Stimulated activated memory B cell treated with anti-CD40 and anti-IgM and Interleukin-4, amounts not matched to agents 10 μg/mL and 1 μg/mL and 100 μg/mL, for 72 hours (primary cell): ENCODE measurements around the gene ACAP3.
"Not testable (repeated sequence)": the region's sequence is repeated elsewhere in the genome, so short reads cannot be mapped to it uniquely, and the experiment has no call there.

Experiments used
- ATAC-seq: fragments of 150-1000 bp; cut with Tn5 transposase; 2 replicates; pipeline ENCODE4 v1.10.0; 2021
- H3K27ac Mint-ChIP-seq: one replicate; pipeline ENCODE4 v1.8.0; 2022; ENCODE audit warnings: mild to moderate bottlenecking, mixed read lengths
- H3K27me3 Mint-ChIP-seq: one replicate; pipeline ENCODE4 v1.8.0; 2022; ENCODE audit warnings: mixed read lengths
- H3K36me3 Mint-ChIP-seq: one replicate; pipeline ENCODE4 v1.8.0; 2022; ENCODE audit warnings: mixed read lengths
- H3K4me1 Mint-ChIP-seq: one replicate; pipeline ENCODE4 v1.8.0; 2022; ENCODE audit warnings: mixed read lengths
- H3K4me3 Mint-ChIP-seq: one replicate; pipeline ENCODE4 v1.8.0; 2022; ENCODE audit warnings: mild to moderate bottlenecking, moderate library complexity, mixed read lengths
- H3K9me3 Mint-ChIP-seq: one replicate; pipeline ENCODE4 v1.8.0; 2022; ENCODE audit warnings: mixed read lengths

The ACAP3 gene

DNA sequence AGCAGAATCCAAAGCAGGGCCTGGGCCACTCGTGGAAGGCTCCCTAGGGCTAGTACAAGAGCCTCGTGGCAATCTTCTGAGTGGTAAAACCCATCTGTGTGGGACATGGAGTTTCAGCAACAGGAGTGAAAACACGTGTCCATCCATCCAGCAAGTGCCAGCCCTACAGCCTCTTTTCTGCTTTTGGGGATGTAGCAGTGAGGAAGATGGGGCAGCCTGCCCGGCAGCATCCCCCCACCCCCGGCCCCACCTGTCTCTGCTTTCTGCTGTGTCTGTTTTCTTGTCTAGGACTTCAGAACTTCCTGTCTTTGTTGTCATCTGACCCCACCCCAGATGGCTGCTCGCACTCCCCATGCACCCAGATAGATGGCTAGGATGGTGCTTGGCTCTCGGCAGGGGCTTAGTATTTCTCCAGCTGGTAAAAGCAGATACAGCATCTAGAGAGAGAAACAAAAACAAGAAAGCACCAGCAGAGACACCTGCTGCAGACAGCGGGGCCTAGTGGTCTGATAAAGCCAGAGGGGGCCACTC, 18.4 kb upstream of the ACAP3 start:
- no peaks in the 10 kb centered on the region for H3K9me3 Mint-ChIP-seq
- peak overlapping the region; percentile 89 for H3K4me3 Mint-ChIP-seq
- peaks cover 71% of the 10 kb centered on the region for H3K4me1 Mint-ChIP-seq
- H3K27me3 Mint-ChIP-seq, result no peaks in the 10 kb centered on the region
- H3K36me3 Mint-ChIP-seq, result peaks cover 16% of the 10 kb centered on the region
- H3K27ac Mint-ChIP-seq, result peak overlapping the region; percentile 73
- ATAC-seq, result no peak

DNA sequence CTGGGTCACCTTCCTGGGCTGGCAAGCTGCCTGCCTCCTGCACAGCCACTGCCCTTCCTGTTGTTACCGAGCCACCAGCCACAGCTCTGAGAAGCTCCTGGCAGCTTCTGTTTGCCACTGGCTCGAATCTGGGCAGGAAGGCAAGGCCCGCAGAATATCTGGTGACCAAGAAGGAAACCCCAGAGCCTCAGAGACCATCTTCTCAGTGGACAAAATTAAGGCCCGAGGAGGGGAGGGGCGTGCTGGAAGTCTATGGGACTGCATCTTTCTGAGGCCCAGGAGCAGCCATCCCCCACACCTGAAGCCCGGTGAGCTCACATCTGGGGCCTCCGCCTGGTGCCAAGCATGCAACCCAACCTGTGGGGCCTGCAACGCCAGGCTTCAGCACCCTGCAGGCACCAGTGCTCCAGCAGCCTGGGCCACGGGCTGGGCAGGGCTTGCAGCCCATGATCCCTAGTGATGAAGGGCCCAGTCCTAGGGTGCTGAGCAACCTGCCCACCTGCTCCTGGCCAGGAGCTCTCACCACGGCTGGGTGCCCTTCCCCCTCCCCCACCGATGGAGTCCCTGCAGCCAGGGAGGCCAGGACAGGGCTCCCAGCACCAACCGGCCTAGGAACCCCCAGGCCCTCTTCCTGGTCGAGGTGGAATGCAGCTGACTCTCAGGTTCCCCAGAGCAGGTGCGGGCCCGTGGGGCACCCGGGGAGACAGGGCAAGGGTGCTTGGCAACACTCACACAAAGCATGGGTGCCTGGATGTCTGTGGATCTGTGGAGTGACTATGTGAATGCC, 17.8 kb upstream of the ACAP3 start:
- no peaks in the 10 kb centered on the region for H3K9me3 Mint-ChIP-seq
- ATAC-seq, result no peak
- H3K27ac Mint-ChIP-seq, result peak overlapping the region; percentile 73
- H3K4me1 Mint-ChIP-seq, result peaks cover 65% of the 10 kb centered on the region
- peaks cover 16% of the 10 kb centered on the region for H3K36me3 Mint-ChIP-seq
- peak overlapping the region; percentile 89 for H3K4me3 Mint-ChIP-seq
- no peaks in the 10 kb centered on the region for H3K27me3 Mint-ChIP-seq

DNA sequence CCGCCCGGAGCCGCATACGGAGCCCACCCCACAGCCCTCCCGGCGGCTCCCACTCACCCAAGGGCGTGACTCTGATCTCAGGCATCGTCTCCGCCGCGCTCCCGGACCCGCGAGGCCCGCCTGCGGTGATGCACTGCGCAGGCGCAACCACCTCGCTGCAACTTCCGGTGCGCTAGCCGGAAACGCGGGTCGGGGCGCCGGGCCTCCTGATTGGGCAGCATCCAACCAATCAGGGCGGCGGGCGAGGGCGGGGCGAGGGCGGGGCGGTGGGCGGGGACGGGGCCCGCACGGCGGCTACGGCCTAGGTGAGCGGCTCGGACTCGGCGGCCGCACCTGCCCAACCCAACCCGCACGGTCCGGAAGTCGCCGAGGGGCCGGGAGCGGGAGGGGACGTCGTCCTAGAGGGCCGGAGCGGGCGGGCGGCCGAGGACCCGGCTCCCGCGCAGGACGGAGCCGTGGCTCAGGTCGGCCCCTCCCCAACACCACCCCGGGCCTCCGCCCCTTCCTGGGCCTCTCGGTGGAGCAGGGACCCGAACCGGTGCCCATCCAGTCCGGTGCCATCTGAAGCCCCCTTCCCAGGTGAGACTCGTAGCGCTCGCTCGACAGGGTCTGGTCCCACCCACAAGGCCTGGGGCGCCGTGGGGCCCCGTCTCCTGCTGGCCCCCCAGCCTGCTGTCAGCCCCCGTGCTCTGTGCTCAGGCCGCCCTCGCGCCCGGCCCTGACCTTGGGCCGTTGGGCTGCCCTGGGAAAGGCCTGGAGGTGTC, 17.0 kb upstream of the ACAP3 start, which contains the start of the genes CPTP and INTS11:
TSS of gene CPTP (plus strand) at position 279 of the 764 bp plus-strand sequence. CDS start 2,109 bp downstream, outside the sequence.
TSS of gene INTS11 (minus strand) at position 137 of the 764 bp plus-strand sequence. CDS start at position 85, 52 bp downstream.
- no peaks in the 10 kb centered on the region for H3K9me3 Mint-ChIP-seq
- H3K27ac Mint-ChIP-seq, result peak within 1 kb of the TSS; percentile 87
- H3K4me1 Mint-ChIP-seq, result peaks cover 63% of the 10 kb centered on the region
- peak within 1 kb of the TSS; percentile 89 for H3K4me3 Mint-ChIP-seq
- peaks cover 17% of the 10 kb centered on the region for H3K36me3 Mint-ChIP-seq
- H3K27me3 Mint-ChIP-seq, result no peaks in the 10 kb centered on the region
- peak; percentile 88 for ATAC-seq

DNA sequence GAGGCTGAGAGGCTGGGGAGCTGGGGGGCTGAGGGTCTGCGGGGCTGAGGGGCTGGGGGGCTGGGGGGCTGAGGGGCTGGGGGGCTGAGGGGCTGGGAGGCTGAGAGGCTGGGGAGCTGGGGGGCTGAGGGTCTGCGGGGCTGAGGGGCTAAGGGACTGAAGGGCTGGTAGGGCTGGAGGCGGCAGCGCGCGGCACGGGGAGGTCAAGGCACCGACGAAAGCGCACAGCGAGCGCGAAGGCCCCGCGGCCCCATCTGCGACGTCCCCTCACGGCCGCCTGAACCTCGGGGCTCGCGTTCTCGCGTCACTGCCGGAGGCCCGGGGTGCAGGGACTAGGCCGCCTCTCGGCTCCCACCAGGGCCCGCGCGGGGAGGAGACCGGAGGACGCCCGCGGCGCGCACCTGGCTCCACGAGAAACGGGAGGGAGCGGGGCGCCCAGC, 16.4 kb upstream of the ACAP3 start:
- Mint-ChIP-seq H3K27ac (peak overlapping the region; percentile 87), H3K4me1 (peaks cover 63% of the 10 kb centered on the region), H3K36me3 (peaks cover 21% of the 10 kb centered on the region), H3K27me3 (no peaks in the 10 kb centered on the region), H3K9me3 (no peaks in the 10 kb centered on the region), H3K4me3 (peak overlapping the region; percentile 89)
- ATAC-seq, result no peak

DNA sequence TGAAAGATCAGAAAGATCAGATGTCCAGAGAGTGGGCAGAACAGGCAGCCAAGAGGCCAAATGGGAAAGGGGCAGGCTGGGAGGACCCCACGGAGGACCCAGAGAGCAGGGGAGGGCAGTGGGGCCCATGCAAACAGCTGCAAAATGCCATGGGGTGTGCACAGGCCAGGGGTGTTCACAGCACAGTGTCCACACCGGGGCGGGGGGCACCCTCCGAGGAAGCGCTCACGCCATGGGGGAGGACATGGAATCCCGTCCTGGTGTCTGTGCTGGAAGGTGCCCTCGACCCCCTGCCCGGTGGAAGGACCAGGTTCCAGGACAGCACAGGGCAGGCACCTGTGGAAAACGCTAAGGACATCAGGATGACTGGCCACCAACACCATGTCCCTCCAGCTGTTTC, 15.2 kb upstream of the ACAP3 start:
- no peak for ATAC-seq
- Mint-ChIP-seq H3K36me3 (peaks cover 25% of the 10 kb centered on the region), H3K4me3 (peak overlapping the region; percentile 67), H3K4me1 (peaks cover 57% of the 10 kb centered on the region), H3K9me3 (no peaks in the 10 kb centered on the region), H3K27me3 (no peaks in the 10 kb centered on the region), H3K27ac (no peak overlapping the region)

DNA sequence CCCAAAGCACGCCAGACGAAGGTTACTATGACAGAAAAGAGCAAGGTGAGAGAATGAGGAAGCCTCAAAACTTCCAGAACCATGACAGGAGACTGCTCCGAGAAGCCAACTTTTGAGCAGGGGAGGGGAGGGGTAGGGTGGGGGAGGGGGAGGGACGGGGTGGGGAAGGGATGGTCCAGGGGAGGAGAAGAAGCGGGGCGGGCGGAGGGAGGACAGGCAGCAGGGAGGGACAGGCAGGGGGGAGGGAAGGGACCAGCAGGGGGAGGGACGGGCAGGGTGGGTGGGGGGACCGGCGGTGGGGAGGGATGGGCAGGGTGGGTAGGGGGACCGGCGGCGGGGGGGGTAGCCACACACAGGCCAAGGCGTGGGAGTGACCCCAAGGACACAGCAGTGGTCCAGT, 14.7 kb upstream of the ACAP3 start:
- Mint-ChIP-seq H3K9me3 (no peaks in the 10 kb centered on the region), H3K27ac (peak overlapping the region; percentile 64), H3K4me3 (peak overlapping the region; percentile 81), H3K36me3 (peaks cover 22% of the 10 kb centered on the region), H3K4me1 (peaks cover 54% of the 10 kb centered on the region), H3K27me3 (no peaks in the 10 kb centered on the region)
- no peak for ATAC-seq

DNA sequence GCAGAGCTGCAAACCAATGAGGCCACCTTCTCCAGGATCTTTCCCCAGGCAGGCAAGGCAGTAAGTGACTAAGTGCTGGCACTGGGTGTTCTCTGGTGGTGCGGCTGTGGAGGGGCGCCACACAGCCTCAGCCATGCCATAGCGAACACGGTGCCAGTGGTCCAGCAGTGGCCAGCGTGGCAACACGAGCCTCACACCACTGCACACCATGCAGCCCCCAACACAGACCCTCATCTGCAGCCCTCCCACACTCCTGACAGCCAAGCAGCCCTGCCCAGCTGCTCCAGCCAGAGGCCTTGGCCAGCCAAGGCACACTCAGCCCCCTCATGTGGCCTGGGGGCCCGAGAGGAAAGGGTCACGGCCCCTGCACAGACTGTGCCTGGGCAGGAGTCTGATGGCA, 13.7 kb upstream of the ACAP3 start:
- H3K27me3 Mint-ChIP-seq, result no peaks in the 10 kb centered on the region
- H3K4me1 Mint-ChIP-seq, result peaks cover 44% of the 10 kb centered on the region
- no peak overlapping the region for H3K27ac Mint-ChIP-seq
- no peaks in the 10 kb centered on the region for H3K9me3 Mint-ChIP-seq
- no peak for ATAC-seq
- H3K36me3 Mint-ChIP-seq, result peaks cover 20% of the 10 kb centered on the region
- H3K4me3 Mint-ChIP-seq, result no peak overlapping the region

DNA sequence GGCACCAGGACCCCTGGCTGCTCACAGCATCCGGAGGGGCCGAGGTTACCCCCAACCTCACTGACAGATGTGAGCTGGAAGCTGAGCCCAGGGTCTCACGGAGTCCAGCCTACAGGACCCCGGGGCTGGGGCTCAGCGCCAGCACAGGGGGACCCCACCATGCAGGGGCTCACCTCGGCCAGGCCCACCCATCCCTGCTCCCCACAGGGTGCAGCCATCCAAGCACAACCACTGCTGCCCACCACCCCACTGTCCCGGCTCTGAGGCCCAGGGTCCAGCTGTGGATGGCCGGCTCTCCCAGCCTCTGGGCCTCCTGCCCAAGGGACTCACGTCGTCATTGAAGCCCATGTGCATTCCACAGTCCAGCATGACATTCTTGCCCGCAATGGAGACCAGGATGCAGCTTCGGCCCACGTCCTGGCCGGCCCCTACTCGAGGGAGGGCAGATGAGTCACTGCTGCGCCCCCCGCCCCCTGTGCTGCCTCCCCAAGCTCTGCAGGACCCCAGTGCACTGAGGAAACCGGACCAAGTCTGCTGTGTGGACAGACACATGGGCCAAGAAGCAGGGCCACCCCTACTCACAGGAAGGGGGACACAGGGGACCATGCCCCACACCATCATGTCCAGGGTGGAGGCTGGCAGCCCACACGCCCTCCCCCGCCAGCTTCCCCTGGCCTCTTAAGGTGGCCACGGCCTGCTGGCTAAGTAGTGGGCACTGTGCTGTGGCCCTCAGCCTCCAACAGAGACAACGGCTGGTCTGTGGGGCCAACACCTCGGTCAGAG, 13.1 kb upstream of the ACAP3 start:
- no peaks in the 10 kb centered on the region for H3K27me3 Mint-ChIP-seq
- H3K27ac Mint-ChIP-seq, result no peak overlapping the region
- no peak for ATAC-seq
- peaks cover 20% of the 10 kb centered on the region for H3K36me3 Mint-ChIP-seq
- H3K4me1 Mint-ChIP-seq, result peaks cover 38% of the 10 kb centered on the region
- H3K4me3 Mint-ChIP-seq, result no peak overlapping the region
- H3K9me3 Mint-ChIP-seq, result no peaks in the 10 kb centered on the region

DNA sequence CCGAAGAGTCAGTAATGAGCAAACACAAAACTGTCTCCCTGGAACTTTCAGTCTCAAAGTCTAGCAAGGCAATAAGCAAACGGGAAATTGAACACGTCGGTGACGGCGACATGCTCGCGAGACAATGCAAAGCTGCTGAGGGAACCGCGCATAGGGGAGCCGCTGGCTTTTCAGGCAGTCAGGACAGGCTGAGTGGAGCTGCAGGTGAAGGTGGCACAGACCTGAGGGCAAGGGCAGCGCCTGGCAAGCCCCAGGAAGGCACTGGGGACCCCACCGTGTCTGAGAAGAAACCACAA, 11.9 kb upstream of the ACAP3 start:
- no peak overlapping the region for H3K27ac Mint-ChIP-seq
- H3K9me3 Mint-ChIP-seq, result no peaks in the 10 kb centered on the region
- H3K36me3 Mint-ChIP-seq, result peaks cover 26% of the 10 kb centered on the region
- peaks cover 31% of the 10 kb centered on the region for H3K4me1 Mint-ChIP-seq
- H3K4me3 Mint-ChIP-seq, result no peak overlapping the region
- no peaks in the 10 kb centered on the region for H3K27me3 Mint-ChIP-seq
- no peak for ATAC-seq

DNA sequence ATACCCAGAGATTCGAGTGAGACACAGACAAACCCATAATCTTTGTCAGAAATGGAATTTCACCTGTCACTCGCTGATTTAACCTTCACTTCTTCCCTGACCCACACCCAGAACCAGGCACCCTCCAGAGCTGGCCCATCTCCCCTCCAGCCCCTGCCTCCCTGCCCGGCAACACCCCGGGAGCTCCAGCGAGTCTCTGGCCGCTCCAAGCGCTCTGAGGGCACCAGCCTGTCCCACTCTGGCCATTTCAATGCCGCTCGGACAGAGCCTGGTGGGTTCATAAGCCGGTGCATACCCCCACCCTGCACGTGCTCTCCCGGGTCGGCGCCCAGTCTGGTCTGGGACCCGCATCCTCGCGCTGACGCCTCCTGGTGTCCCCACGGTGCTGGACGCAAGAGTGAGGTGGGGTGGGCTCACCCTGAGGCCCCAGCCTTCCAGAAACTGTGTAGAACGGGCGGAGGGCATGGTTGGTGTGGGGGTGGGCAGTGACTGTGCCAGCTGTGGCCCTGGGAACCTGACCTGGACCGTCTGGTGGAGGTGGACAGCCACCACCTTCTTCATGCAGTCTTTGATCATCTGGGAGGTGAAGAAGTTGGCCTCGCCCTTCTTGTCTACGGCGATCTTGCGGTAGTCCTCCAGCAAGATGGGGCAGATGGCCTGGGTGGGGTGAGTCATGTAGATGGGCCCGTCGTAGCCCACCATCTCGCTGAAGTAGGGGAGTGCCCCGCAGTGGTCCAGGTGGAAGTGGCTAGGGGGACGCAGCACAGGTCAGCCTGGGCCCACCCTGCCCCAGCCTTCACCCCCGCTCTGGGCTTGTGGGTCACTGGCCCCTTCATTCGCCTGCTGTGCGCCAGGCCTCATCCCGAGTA, 11.3 kb upstream of the ACAP3 start:
- Mint-ChIP-seq H3K36me3 (peaks cover 28% of the 10 kb centered on the region), H3K27me3 (no peaks in the 10 kb centered on the region), H3K9me3 (no peaks in the 10 kb centered on the region), H3K4me3 (no peak overlapping the region), H3K27ac (no peak overlapping the region), H3K4me1 (peaks cover 31% of the 10 kb centered on the region)
- ATAC-seq, result no peak

DNA sequence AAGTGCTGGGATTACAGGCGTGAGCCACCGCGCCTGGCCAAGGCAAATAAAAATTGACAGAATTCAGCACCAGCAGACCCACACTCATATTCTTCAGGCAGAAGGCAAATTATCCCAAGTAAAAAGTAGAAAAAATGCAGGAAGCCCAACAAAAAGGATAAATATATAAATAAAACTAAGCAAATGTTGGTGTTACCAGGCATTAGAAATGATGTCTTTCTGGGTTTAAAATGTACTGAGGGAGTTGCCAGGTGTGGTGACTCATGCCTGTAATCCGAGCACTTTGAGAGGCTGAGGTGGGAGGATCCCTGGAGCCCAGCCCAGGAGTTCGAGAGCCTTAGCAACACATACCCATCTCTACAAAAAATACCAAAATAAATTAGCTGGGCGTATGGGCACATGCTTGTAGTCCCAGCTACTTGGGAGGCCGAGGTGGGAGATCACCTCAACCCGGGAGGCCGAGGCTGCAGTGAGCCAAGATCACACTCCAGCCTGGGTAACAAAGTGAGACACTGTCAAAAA, 10.5 kb upstream of the ACAP3 start:
- no peaks in the 10 kb centered on the region for H3K27me3 Mint-ChIP-seq
- H3K9me3 Mint-ChIP-seq, result no peaks in the 10 kb centered on the region
- ATAC-seq, result no peak
- H3K4me3 Mint-ChIP-seq, result no peak overlapping the region
- no peak overlapping the region for H3K27ac Mint-ChIP-seq
- peaks cover 24% of the 10 kb centered on the region for H3K4me1 Mint-ChIP-seq
- H3K36me3 Mint-ChIP-seq, result peaks cover 34% of the 10 kb centered on the region

DNA sequence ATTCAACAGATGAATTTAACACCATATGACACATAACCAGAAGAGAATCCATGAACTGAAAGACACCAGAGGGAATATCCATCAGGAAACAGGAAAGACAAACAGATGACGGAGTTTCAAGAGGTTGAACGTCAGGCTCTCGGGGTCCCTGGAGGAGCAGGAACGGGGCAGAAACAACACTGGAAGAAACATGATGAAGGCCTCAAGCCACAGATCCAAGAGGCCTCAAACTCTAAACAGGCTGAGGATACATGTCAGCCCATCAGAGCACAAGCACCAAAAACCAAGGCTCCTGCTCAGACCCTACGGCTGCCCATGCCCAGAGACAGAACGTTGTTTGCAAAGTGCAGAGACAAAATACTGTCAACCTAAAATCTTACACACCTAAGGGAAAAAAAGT, 9.7 kb upstream of the ACAP3 start:
- Mint-ChIP-seq H3K9me3 (no peaks in the 10 kb centered on the region), H3K27me3 (no peaks in the 10 kb centered on the region), H3K36me3 (peaks cover 41% of the 10 kb centered on the region), H3K4me1 (peaks cover 17% of the 10 kb centered on the region), H3K4me3 (no peak overlapping the region), H3K27ac (no peak overlapping the region)
- ATAC-seq, result no peak

DNA sequence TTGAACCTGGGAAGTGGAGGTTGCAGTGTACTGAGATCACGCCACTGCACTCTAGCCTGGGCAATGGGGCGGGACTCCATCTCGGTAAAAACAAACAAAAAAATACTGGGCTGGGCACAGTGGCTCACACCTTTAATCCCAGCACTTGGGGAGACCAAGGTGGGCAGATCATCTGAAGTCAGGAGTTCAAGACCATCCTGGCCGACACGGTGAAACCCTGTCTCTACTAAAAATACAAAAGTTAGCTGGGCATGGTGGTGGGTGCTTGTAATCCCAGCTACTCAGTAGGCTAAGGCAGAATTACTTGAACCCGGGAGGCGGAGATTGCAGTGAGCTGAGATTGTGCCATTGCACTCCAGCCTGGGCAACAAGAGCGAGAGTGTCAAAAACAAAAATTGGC, 8.5 kb upstream of the ACAP3 start:
- H3K9me3 Mint-ChIP-seq, ATAC-seq, H3K4me3 Mint-ChIP-seq, H3K27ac Mint-ChIP-seq, H3K27me3 Mint-ChIP-seq: not testable (repeated sequence)
- Mint-ChIP-seq H3K4me1 (peaks cover 10% of the 10 kb centered on the region), H3K36me3 (peaks cover 38% of the 10 kb centered on the region)

DNA sequence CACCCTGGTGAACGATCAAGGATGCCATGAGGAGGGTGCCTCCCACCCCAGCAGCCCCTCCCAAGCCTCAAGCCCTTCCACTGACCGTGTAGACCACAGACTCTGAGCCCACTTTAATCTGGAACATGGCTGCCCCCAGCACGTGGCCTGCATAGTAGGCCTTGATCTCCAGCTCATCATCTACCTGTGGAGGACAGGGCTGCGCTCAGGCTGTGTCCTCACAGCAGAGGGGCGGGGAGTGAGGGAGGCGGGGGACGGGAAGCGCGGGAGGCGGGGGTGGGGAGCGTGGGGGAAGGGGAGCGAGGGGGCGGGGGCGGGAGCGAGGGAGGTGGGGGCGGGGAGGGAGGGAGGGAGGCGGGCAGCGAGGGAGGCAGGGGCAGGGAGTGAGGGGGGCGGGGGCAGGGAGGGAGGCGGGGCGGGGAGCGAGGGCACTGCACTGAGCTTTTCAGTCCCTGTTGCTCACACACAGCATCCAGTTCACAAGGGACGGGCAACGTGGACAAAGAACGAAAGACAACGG, 7.8 kb upstream of the ACAP3 start:
- Mint-ChIP-seq H3K9me3 (no peaks in the 10 kb centered on the region), H3K27me3 (no peaks in the 10 kb centered on the region), H3K4me1 (peaks cover 10% of the 10 kb centered on the region), H3K36me3 (peaks cover 38% of the 10 kb centered on the region), H3K27ac (no peak overlapping the region), H3K4me3 (no peak overlapping the region)
- ATAC-seq, result no peak
